ENCODE measurements around the gene MAP3K4.

GRCh38 chr6:161088676-161089328 lies 97.2 kb downstream of the MAP3K4 start:
- TF ChIP-seq, protein P1, sequence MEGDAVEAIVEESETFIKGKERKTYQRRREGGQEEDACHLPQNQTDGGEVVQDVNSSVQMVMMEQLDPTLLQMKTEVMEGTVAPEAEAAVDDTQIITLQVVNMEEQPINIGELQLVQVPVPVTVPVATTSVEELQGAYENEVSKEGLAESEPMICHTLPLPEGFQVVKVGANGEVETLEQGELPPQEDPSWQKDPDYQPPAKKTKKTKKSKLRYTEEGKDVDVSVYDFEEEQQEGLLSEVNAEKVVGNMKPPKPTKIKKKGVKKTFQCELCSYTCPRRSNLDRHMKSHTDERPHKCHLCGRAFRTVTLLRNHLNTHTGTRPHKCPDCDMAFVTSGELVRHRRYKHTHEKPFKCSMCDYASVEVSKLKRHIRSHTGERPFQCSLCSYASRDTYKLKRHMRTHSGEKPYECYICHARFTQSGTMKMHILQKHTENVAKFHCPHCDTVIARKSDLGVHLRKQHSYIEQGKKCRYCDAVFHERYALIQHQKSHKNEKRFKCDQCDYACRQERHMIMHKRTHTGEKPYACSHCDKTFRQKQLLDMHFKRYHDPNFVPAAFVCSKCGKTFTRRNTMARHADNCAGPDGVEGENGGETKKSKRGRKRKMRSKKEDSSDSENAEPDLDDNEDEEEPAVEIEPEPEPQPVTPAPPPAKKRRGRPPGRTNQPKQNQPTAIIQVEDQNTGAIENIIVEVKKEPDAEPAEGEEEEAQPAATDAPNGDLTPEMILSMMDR (conservative IDR thresholded peaks at IDR 0.05; ENCODE audit: low read length): no peak
- TF ChIP-seq EZH2phosphoT487 (IDR thresholded peaks at IDR 0.05; ENCODE audit: borderline replicate concordance): no peak
